Stimulated activated CD4-positive, alpha-beta T cell treated with anti-CD3 and anti-CD28 coated beads, Interleukin-15, amount 100 ng/mL, for 24 hours (primary cell): ENCODE measurements around the gene ARNT2.

Experiments used
- DNase-seq: peaks from one replicate; pipeline ENCODE4 v3.0.0-alpha.2; 2020

Gene ARNT2

GRCh38 chr15:80601256-80601655, 197.1 kb downstream of the ARNT2 start:
- DNase-seq = no peak

- no peak for DNase-seq
Observed at GRCh38 chr15:80604583-80605575, 200.7 kb downstream of the ARNT2 start.

- no peak for DNase-seq
Observed at GRCh38 chr15:80605591-80606150, 201.5 kb downstream of the ARNT2 start.

GRCh38 chr15:80606511-80607071, 202.4 kb downstream of the ARNT2 start:
- no peak for DNase-seq

GRCh38 chr15:80607287-80607980, 203.3 kb downstream of the ARNT2 start:
- DNase-seq = no peak

GRCh38 chr15:80608688-80609087, 204.5 kb downstream of the ARNT2 start:
- DNase-seq = no peak

- no peak for DNase-seq
Observed at GRCh38 chr15:80609091-80609490, 204.9 kb downstream of the ARNT2 start.

- DNase-seq = no peak
Observed at GRCh38 chr15:80609512-80609946, 205.3 kb downstream of the ARNT2 start.

GRCh38 chr15:80611543-80612080, 207.4 kb downstream of the ARNT2 start:
- no peak for DNase-seq

GRCh38 chr15:80612118-80612823, 208.1 kb downstream of the ARNT2 start:
- DNase-seq = no peak

GRCh38 chr15:80613762-80614365, 209.7 kb downstream of the ARNT2 start:
- DNase-seq = no peak

GRCh38 chr15:80614711-80615360, 210.7 kb downstream of the ARNT2 start:
- no peak for DNase-seq

GRCh38 chr15:80615361-80615736, 211.2 kb downstream of the ARNT2 start:
- DNase-seq = no peak

- DNase-seq = no peak
Observed at GRCh38 chr15:80615783-80616391, 211.7 kb downstream of the ARNT2 start.

GRCh38 chr15:80618685-80619400, 214.7 kb downstream of the ARNT2 start:
- DNase-seq = no peak

GRCh38 chr15:80619680-80620079, 215.5 kb downstream of the ARNT2 start:
- no peak for DNase-seq

GRCh38 chr15:80620141-80620540, 216.0 kb downstream of the ARNT2 start:
- DNase-seq = no peak

- DNase-seq = no peak
Observed at GRCh38 chr15:80620931-80621330, 216.7 kb downstream of the ARNT2 start.

- DNase-seq = no peak
Observed at GRCh38 chr15:80626643-80627120, 222.5 kb downstream of the ARNT2 start.

- DNase-seq = no peak
Observed at GRCh38 chr15:80629355-80629754, 225.2 kb downstream of the ARNT2 start.
